GM12891 (cell line): Measurements from ENCODE around the gene FN3KRP.

ENCODE experiments used
- POLR2A ChIP-seq: IDR thresholded peaks from 2 replicates; pipeline ENCODE4 v1.6.1; 2011; ENCODE audit warnings: low read depth, low read length, control low read depth
- POLR2AphosphoS5 ChIP-seq: IDR thresholded peaks from 2 replicates; pipeline ENCODE4 v1.6.1; 2011; ENCODE audit warnings: low read depth, low read length, control low read depth
- TAF1 ChIP-seq: IDR thresholded peaks from 2 replicates; pipeline ENCODE4 v1.6.1; 2011; ENCODE audit warnings: low read depth, low read length, control low read depth

DNA sequence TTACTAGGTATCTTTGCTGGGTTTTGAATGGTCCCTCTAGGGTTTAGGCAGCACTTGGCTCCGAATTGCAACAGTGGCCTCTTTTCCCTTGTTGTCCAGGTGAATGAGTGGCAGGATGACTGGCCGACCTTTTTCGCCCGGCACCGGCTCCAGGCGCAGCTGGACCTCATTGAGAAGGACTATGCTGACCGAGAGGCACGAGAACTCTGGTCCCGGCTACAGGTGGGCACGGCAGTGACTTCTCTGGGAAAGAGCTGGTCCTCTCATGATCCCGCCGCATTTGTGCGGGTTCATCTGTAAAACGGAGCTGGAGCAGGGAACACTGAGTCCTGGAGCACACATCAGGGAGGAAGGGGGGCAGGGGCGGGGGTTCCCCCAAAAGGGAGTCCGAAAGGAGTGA lies 32.2 kb downstream of the FN3KRP start:
- no peak for TF ChIP-seq POLR2A
- no peak for TF ChIP-seq POLR2AphosphoS5
- TF ChIP-seq TAF1, result no peak
